ENCODE data around the gene PPP1R12C.
"Not testable (repeated sequence)": the region's sequence is repeated elsewhere in the genome, so short reads cannot be mapped to it uniquely, and the experiment has no call there.

The PPP1R12C gene

GRCh38 chr19:55109527-55110291 is 7.7 kb downstream of the PPP1R12C start:
- TF ChIP-seq CTCF (IDR thresholded peaks at IDR 0.05; ENCODE audit: low read depth, low read length, missing control alignments), result no peak
- no peak overlapping the region for H3K4me3 ChIP-seq (replicated peaks; ENCODE audit: low read depth, low read length)
- DNase-seq (ENCODE audit: extremely low read depth, low read depth), result no peak

- not testable (repeated sequence) for H3K4me3 ChIP-seq (replicated peaks; ENCODE audit: low read depth, low read length)
Measured at GRCh38 chr19:55107252-55107651, 10.2 kb downstream of the PPP1R12C start.

GRCh38 chr19:55106591-55106990 is 10.8 kb downstream of the PPP1R12C start:
- no peak for DNase-seq (ENCODE audit: extremely low read depth, low read depth)
- TF ChIP-seq CTCF (IDR thresholded peaks at IDR 0.05; ENCODE audit: low read depth, low read length, missing control alignments), result no peak

More at GRCh38 chr19:55107252-55107651, 10.2 kb downstream of the PPP1R12C start:
- not testable (repeated sequence) for DNase-seq (ENCODE audit: extremely low read depth, low read depth)

GRCh38 chr19:55105237-55105636 is 12.2 kb downstream of the PPP1R12C start:
- no peak for DNase-seq (ENCODE audit: extremely low read depth, low read depth)
- no peak overlapping the region for H3K4me3 ChIP-seq (replicated peaks; ENCODE audit: low read depth, low read length)
- TF ChIP-seq CTCF (IDR thresholded peaks at IDR 0.05; ENCODE audit: low read depth, low read length, missing control alignments), result no peak

More at GRCh38 chr19:55106591-55106990, 10.8 kb downstream of the PPP1R12C start:
- no peak overlapping the region for H3K4me3 ChIP-seq (replicated peaks; ENCODE audit: low read depth, low read length)

GRCh38 chr19:55103190-55103589 is 14.2 kb downstream of the PPP1R12C start:
- H3K4me3 ChIP-seq (replicated peaks; ENCODE audit: low read depth, low read length), result no peak overlapping the region
- DNase-seq (ENCODE audit: extremely low read depth, low read depth), result no peak
- no peak for TF ChIP-seq CTCF (IDR thresholded peaks at IDR 0.05; ENCODE audit: low read depth, low read length, missing control alignments)

GRCh38 chr19:55101261-55101660 is 16.2 kb downstream of the PPP1R12C start:
- TF ChIP-seq CTCF (IDR thresholded peaks at IDR 0.05; ENCODE audit: low read depth, low read length, missing control alignments), result no peak
- no peak for DNase-seq (ENCODE audit: extremely low read depth, low read depth)
- H3K4me3 ChIP-seq (replicated peaks; ENCODE audit: low read depth, low read length), result no peak overlapping the region

- peak; percentile 10 for TF ChIP-seq CTCF (IDR thresholded peaks at IDR 0.05; ENCODE audit: low read depth, low read length, missing control alignments)
- no peak overlapping the region for H3K4me3 ChIP-seq (replicated peaks; ENCODE audit: low read depth, low read length)
- no peak for DNase-seq (ENCODE audit: extremely low read depth, low read depth)
Measured at GRCh38 chr19:55099557-55100506, 17.6 kb downstream of the PPP1R12C start.
